GM12878 (cell line): ENCODE data around the gene SHROOM3. TPM values are rescaled to one million over a fixed set of nuclear protein-coding genes. Genes with fewer than 3 reads are reported as not detected.

Experiments used
- ATAC-seq: fragments of 200-7000 bp; cut with Tn5 transposase; 3 replicates; pipeline ENCODE4 v1.9.1; 2020; ENCODE audit warnings: mild to moderate bottlenecking, moderate library complexity
- BruUV-seq: library from RNA; stranded (reverse); fragments of 400-500 nt; replicated peaks from 2 replicates; lab custom pipeline; 2021; lab: Mats Ljungman, UMichigan
- CTCF ChIA-PET: fragments of 300-600 bp; sonication (Branson Sonifier 250); formaldehyde crosslinking; extraction: SDS; loops from one replicate; lab custom pipeline; 2021; ENCODE audit warnings: inconsistent platforms; lab: Yijun Ruan, JAX
- POLR2A ChIA-PET: fragments of 350-600 bp; formaldehyde crosslinking; extraction: SDS; loops from one replicate; lab custom pipeline; 2021; ENCODE audit warnings: inconsistent platforms; lab: Charles Lee
- RAD21 ChIA-PET: fragments of 300-600 bp; sonication (Branson Sonifier 250); formaldehyde crosslinking; loops from one replicate; lab custom pipeline; 2023; ENCODE audit warnings: antibody characterized with exemption; ENCODE audit not compliant: unreplicated experiment; lab: Charles Lee
- SMC1A ChIA-PET: fragments of 300-600 bp; sonication (Branson Sonifier 250); formaldehyde crosslinking; loops from one replicate; lab custom pipeline; 2023; ENCODE audit not compliant: unreplicated experiment, uncharacterized antibody; lab: Charles Lee
- DNase-seq: peaks from one replicate; pipeline ENCODE4 v3.0.0-alpha.2; 2011; ENCODE audit warnings: low read depth, low spot score
- FAIRE-seq: peaks from 3 replicates; lab custom pipeline; 2011; peaks lifted over from hg19 to GRCh38; lab: Jason Lieb, UNC
- H2AFZ ChIP-seq: 2 replicates; pipeline ENCODE4 v1.6.0; 2011; ENCODE audit warnings: low read depth, low read length, control low read depth; ENCODE audit not compliant: control insufficient read depth
- H3K27ac ChIP-seq: 2 replicates; pipeline ENCODE4 v1.5.1; 2011; ENCODE audit warnings: control low read depth; ENCODE audit not compliant: control insufficient read depth, insufficient read depth
- H3K27me3 ChIP-seq, 2 experiments: replicated peaks in 1 of 2; 2 replicates each; pipeline versions ENCODE4 v1.6.0 to v1.6.1; 2011; ENCODE audit warnings: low read length in 1 of 2; ENCODE audit not compliant: control insufficient read depth in 2 of 2, insufficient read depth in 2 of 2
- H3K36me3 ChIP-seq, 2 experiments: 2 replicates each; pipeline ENCODE4 v1.5.1; 2011; ENCODE audit warnings: low read length in 1 of 2; ENCODE audit not compliant: control insufficient read depth in 2 of 2, insufficient read depth in 2 of 2
- H3K4me1 ChIP-seq: 2 replicates; pipeline ENCODE4 v1.6.1; 2011; ENCODE audit warnings: mild to moderate bottlenecking, low read length, moderate library complexity, mixed read lengths; ENCODE audit not compliant: control insufficient read depth, insufficient read depth
- H3K4me2 ChIP-seq: 2 replicates; pipeline ENCODE4 v1.6.0; 2011; ENCODE audit warnings: control low read depth; ENCODE audit not compliant: control insufficient read depth, insufficient read depth
- H3K4me3 ChIP-seq: fragments of 200-600 bp; sonication (generic); 2 replicates; pipeline ENCODE4 v1.5.1; 2016
- H3K79me2 ChIP-seq: 2 replicates; pipeline ENCODE4 v1.6.0; 2011; ENCODE audit warnings: low read length; ENCODE audit not compliant: control insufficient read depth, insufficient read depth
- H3K9ac ChIP-seq: 2 replicates; pipeline ENCODE4 v1.8.0; 2011; ENCODE audit warnings: low read length, control low read depth, mixed read lengths; ENCODE audit not compliant: control insufficient read depth, insufficient read depth
- H3K9me3 ChIP-seq: replicated peaks from 3 replicates; pipeline ENCODE4 v1.5.1; 2011; ENCODE audit warnings: mild to moderate bottlenecking, low read length; ENCODE audit not compliant: control insufficient read depth, insufficient read depth
- H4K20me1 ChIP-seq: 2 replicates; pipeline ENCODE4 v1.6.0; 2011; ENCODE audit not compliant: control insufficient read depth, insufficient read depth
- ATF2 ChIP-seq: IDR thresholded peaks from 2 replicates; pipeline ENCODE4 v1.6.1; 2012; ENCODE audit warnings: low read length, inconsistent platforms
- KDM1A ChIP-seq: fragments of 200-600 bp; sonication (generic); IDR thresholded peaks from 2 replicates; pipeline ENCODE4 v1.6.1; 2016; ENCODE audit warnings: borderline replicate concordance
- NRF1 ChIP-seq: conservative IDR thresholded peaks from 2 replicates; pipeline ENCODE4 v1.6.1; 2011; ENCODE audit warnings: mild to moderate bottlenecking, low read depth, low read length, improper control_type of control experiment
- TCF12 ChIP-seq: IDR thresholded peaks from 2 replicates; pipeline ENCODE4 v1.6.1; 2011; ENCODE audit warnings: low read depth, mild to moderate bottlenecking, low read length
- ZNF622 ChIP-seq: fragments of 450-650 bp; IDR thresholded peaks from 2 replicates; pipeline ENCODE4 v1.6.1; 2017; ENCODE audit warnings: mild to moderate bottlenecking, inconsistent platforms
- ZZZ3 ChIP-seq: IDR thresholded peaks from 2 replicates; pipeline ENCODE4 v1.6.1; 2011; ENCODE audit warnings: low read depth; ENCODE audit not compliant: control insufficient read depth, insufficient read length
- WGBS: methylation state at CpG from one replicate; pipeline ENCODE4 v1.1.6; 2016; ENCODE audit warnings: low lambda C conversion rate; ENCODE audit not compliant: insufficient replicate concordance, insufficient coverage; ENCODE audit errors: missing lambda C conversion rate; 5-methylcytosine and 5-hydroxymethylcytosine counted together
- in situ Hi-C: fragments of 300-500 bp; cut with MboI; formaldehyde crosslinking; loops from 9 replicates; pipeline ENCODE4 v1.14.3; 2018; ENCODE audit warnings: mixed read lengths
- intact Hi-C: fragments of 100-400 bp; cut with micrococcal nuclease; formaldehyde crosslinking; loops from one replicate; pipeline ENCODE4 v1.14.2; 2022; ENCODE audit not compliant: unreplicated experiment
- polyA plus RNA-seq, 11 experiments: library from polyadenylated mRNA; depleted of rRNA in 4 of 11; unstranded in 6 of 11; stranded (reverse) in 5 of 11; fragments of >200 nt; fragmentation: Nextera tagmentation in 4 of 11; fragmentation: Illumina TruSeq in 1 of 11; extraction: Ambion mirVana in 4 of 11; extraction: Trizol in 1 of 11; gene quantifications; 1 replicate in 1 of 11; 2 replicates in 10 of 11; pipeline versions ENCODE4 v1.2.1 to v1.2.3, GENCODE V29; 2011 to 2016; ENCODE audit warnings: inconsistent platforms in 2 of 11, missing spikeins in 2 of 11, low read depth in 1 of 11
- total RNA-seq, 4 experiments: library from RNA; depleted of rRNA in 3 of 4; stranded (reverse); fragments of >200 nt in 3 of 4; fragmentation: Illumina TruSeq in 1 of 4; extraction: Trizol in 1 of 4; gene quantifications; 2 replicates each; pipeline versions ENCODE4 v1.2.1 to v1.2.3, GENCODE V29; 2013 to 2021
- TF ChIP-seq, protein P1 (sequence below): fragments of 450-650 bp; IDR thresholded peaks from 2 replicates; pipeline ENCODE4 v1.6.1; 2017; ENCODE audit warnings: mild to moderate bottlenecking, low read depth, inconsistent platforms; ENCODE audit not compliant: poor library complexity, severe bottlenecking
- TF ChIP-seq, protein P2 (sequence below): IDR thresholded peaks from 2 replicates; pipeline ENCODE4 v1.6.1; 2012; ENCODE audit warnings: improper control_type of control experiment, low read depth, low read length; ENCODE audit not compliant: insufficient replicate concordance

SHROOM3 gene
- total and polyA plus RNA-seq, 10 of the 15 experiments (the other 5 are each of a cell fraction or from before 2014, with no cell fraction given): under 0.01 to 0.29 (median 0.08) TPM; not detected in 1

DNA sequence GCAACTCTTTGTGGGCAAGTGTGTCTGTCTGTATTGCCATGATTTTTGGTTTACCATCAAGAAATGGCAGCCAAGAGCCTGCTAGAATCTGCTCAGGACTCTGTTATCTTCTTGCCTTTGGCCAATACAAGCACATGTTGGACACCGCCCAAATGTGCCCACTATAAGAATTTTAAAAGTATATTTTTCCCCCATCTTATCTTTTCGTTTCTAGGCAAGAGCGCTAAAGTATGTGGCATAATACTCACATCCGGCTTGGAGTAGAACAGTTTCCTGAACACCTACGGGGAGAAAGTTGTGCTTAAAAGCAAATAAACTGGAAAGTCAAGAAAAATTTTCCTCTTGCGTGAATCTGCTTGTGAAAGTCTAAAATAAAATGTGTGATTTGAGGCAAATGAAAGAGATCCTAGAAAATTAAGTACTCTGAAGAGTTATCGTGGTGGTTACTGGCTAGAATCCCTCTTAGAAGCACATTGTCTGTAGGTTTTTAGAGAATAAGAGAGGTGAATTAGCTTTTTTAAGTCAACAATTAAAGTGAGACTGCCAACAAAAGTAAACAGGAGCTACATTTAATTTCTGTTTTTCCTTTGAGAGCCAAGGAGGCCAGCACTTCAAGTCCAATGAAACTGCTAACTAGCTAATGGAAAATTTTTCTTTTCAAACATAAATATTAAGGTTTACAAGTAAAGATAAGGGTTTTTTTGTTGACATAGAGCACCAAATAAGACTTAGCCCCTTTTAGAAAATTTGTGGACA is 242.7 kb downstream of the SHROOM3 start:
- ChIA-PET POLR2A (no interaction called here), CTCF (no interaction called here), SMC1A (no interaction called here), RAD21 (no interaction called here)
- Histone ChIP-seq H3K4me3 (no peak overlapping the region), H3K4me2 (no peak overlapping the region), H3K9me3 (no peaks in the 10 kb centered on the region), H3K4me1 (no peaks in the 10 kb centered on the region), H3K27ac (no peak overlapping the region), H2AFZ (no peak overlapping the region), H3K27me3 (peaks cover 0 to 4% of the 10 kb centered on the region in 2 experiments; a peak in 1 of 4 replicates), H4K20me1 (no peaks in the 10 kb centered on the region), H3K79me2 (no peaks in the 10 kb centered on the region), H3K36me3 (no peaks in the 10 kb centered on the region), H3K9ac (no peak overlapping the region)
- TF ChIP-seq ZNF622: no peak
- TF ChIP-seq, protein P1, sequence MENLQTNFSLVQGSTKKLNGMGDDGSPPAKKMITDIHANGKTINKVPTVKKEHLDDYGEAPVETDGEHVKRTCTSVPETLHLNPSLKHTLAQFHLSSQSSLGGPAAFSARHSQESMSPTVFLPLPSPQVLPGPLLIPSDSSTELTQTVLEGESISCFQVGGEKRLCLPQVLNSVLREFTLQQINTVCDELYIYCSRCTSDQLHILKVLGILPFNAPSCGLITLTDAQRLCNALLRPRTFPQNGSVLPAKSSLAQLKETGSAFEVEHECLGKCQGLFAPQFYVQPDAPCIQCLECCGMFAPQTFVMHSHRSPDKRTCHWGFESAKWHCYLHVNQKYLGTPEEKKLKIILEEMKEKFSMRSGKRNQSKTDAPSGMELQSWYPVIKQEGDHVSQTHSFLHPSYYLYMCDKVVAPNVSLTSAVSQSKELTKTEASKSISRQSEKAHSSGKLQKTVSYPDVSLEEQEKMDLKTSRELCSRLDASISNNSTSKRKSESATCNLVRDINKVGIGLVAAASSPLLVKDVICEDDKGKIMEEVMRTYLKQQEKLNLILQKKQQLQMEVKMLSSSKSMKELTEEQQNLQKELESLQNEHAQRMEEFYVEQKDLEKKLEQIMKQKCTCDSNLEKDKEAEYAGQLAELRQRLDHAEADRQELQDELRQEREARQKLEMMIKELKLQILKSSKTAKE: no peak
- TF ChIP-seq, protein P2, sequence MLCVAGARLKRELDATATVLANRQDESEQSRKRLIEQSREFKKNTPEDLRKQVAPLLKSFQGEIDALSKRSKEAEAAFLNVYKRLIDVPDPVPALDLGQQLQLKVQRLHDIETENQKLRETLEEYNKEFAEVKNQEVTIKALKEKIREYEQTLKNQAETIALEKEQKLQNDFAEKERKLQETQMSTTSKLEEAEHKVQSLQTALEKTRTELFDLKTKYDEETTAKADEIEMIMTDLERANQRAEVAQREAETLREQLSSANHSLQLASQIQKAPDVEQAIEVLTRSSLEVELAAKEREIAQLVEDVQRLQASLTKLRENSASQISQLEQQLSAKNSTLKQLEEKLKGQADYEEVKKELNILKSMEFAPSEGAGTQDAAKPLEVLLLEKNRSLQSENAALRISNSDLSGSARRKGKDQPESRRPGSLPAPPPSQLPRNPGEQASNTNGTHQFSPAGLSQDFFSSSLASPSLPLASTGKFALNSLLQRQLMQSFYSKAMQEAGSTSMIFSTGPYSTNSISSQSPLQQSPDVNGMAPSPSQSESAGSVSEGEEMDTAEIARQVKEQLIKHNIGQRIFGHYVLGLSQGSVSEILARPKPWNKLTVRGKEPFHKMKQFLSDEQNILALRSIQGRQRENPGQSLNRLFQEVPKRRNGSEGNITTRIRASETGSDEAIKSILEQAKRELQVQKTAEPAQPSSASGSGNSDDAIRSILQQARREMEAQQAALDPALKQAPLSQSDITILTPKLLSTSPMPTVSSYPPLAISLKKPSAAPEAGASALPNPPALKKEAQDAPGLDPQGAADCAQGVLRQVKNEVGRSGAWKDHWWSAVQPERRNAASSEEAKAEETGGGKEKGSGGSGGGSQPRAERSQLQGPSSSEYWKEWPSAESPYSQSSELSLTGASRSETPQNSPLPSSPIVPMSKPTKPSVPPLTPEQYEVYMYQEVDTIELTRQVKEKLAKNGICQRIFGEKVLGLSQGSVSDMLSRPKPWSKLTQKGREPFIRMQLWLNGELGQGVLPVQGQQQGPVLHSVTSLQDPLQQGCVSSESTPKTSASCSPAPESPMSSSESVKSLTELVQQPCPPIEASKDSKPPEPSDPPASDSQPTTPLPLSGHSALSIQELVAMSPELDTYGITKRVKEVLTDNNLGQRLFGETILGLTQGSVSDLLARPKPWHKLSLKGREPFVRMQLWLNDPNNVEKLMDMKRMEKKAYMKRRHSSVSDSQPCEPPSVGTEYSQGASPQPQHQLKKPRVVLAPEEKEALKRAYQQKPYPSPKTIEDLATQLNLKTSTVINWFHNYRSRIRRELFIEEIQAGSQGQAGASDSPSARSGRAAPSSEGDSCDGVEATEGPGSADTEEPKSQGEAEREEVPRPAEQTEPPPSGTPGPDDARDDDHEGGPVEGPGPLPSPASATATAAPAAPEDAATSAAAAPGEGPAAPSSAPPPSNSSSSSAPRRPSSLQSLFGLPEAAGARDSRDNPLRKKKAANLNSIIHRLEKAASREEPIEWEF: no peak
- TF ChIP-seq KDM1A: no peak
- TF ChIP-seq TCF12: no peak
- no peak for TF ChIP-seq ZZZ3
- TF ChIP-seq ATF2: no peak
- no peak for TF ChIP-seq NRF1
- ATAC-seq (no peak), FAIRE-seq (no peak), DNase-seq (no peak)
- intact Hi-C loops (no loop called here), in situ Hi-C loops (no loop called here)
- WGBS: 84% methylated on average over 7 of the region's 7 CpGs
- no TSS peak for BruUV-seq
